CD4-positive, alpha-beta T cell treated with Interleukin-15 for 4 hours (primary cell): ENCODE measurements around the gene CD164.
A peak's percentile ranks its signal among the peaks of the same experiment; 100 is the strongest.

Source experiments
- DNase-seq: peaks from one replicate; pipeline ENCODE4 v3.0.0-alpha.2; 2020; ENCODE audit warnings: low spot score

CD164 gene

DNA sequence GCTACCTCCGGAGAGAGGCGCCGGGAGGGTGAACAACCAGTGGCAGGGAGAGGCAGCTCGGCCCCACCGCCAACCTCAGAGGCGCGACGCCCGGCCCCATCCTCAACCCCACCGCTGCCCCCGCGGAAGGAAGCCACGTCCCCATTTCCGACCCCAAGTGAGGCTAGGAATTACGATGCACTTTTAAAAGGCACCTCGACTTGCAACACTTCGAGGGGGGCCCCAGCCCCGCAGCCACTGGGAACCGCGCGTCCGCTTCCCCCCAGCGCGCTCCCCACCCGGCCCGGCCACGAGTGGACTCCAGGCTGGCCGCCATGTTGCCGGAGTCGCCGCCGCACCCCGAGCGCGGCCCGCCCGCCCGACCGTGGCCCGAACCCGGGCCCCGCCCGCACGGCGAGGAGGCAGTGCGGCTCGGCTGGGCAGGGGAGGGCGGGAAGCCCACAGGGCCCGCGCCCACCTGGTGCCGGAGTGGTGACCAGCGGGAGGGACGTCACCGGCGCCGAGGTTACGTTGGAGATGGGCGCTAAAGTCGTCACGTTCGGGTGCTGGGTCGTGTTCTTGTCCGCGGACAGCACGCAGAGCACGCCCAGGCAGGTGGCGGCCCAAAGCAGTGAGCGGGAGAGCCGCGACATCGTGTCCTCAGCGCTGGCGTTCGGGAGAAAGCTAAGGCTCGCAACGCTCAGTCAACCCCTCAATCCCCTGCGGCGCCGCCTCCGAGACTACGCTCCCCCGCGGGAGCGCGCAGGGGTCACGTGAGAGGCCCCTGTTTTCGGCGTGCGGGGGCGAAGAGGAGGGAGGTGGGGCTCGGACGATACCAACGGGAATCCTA lies at the start of gene CD164:
Gene CD164, minus strand, starts transcription at position 721 of the 829 bp plus-strand sequence. Its CDS starts 89 bp downstream, at position 632.
- peak; percentile 93 for DNase-seq

DNA sequence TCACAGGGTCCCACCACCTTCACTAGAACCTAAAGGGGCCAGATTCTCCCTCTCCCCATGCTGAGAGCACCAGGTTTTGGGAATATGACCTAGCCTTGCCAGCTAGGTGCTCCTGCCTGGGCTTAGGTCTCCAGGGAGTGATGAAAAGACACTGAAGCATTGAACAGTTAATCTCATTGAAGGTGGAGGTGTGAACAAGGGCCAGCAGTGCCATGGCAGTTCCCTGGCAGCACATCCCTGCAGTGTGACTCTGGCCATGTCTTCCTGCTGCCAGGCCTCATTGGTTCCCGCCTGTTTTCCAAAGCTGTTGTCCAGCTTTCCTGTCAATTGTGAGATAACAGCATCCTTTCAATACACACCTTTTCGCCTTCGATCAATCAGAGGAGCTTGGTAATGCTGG lies 47.2 kb upstream of the CD164 start:
- DNase-seq: no peak

DNA sequence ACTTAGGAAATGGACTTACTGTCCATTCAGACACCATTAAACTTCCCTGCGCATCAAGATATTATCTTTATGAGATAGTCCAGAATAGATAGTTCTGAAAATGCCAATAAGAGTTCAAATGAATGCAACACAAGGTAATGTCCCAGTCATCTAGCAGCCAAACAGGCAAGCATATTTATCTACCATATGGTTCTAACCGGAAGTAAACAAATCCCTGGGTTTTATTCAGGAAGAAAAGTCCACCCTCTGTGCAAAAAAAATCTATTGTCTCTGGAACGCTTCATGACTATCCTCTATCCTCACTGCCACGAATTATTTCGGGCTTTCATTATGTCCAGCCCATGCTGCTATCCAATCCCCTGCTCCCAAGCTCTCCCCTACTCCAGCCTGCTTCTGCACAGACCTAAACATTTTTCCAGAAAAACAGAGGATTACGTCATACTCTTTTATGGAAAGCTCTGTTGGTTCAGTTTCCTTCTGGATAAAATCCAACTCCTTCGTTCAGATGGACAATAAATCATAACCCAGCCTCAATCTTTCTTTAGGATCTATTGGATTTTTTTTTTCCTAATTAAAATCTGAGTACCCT lies 46.7 kb upstream of the CD164 start:
- no peak for DNase-seq

DNA sequence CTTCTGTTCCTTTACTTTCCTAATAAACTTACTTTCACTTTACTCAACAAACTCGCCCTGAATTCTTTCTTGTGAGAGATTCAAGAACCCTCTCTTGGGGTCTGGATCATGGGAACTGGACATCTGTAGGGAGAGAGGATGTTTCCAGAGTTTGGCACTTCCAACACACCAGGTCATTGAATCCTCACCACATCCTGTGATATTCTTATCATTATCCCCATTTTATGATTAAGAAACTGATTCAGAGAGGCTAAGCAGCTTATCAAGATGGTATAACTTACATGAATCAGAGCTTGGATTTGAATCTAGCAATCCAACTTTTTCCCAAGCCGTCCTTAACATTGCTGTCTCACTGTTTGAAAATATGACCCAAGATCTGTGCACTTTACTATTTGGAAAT lies 42.7 kb upstream of the CD164 start:
- no peak for DNase-seq

DNA sequence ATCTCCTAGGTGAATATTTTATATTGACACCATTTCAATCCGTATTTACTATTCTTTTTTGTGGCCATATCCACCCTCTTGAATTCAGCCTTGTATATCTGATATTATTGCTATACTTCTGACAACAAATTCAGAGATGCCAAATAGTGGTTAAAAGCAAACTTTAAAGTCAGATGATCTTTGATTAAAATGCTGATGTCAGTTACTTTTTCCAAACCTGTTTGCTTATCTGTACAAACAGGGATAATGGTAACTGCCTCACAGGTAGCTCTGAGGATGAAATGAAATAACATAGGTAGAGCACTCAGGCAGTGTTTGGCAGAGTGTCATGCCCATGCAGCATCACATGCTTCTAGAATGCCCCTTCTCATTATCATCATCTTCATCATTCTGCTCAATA lies 38.9 kb upstream of the CD164 start:
- DNase-seq: no peak

DNA sequence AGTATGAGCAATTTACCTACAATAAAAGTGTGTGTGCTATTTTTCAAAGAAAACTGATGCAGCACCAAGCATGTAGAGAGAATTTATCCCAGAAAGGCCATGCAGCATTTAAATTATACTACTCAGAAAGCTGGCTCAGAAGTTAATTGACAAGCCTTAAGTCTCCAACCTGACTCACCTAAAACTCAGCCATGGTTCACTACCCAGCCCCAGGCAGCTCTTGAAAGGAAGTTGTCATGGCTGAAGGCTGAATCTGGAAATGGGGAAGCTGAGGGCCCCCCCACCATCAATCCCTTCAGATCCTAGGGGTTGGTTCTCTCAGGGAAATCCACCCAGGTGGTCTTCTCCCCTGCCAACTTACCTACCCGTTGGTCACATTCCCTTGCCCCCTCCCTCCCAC lies 38.5 kb upstream of the CD164 start:
- DNase-seq: no peak

DNA sequence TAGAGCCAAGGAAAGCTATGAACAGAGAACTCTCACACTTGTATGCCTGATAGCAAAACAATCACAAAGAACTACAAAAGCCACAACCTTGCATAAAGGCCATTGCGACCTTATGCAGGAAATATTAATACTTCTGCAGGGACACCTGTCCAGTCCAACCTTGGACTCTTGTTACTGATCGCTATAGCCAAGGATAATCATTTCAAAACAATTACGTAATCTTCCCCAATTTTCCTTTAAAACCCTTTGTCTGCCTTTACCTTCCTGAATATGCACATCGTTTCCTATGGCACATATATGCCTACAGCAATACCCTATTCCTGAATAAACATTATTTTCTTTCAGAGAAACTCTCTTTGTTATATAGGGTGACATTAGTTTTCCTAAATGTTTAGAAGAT lies 35.4 kb upstream of the CD164 start:
- no peak for DNase-seq

DNA sequence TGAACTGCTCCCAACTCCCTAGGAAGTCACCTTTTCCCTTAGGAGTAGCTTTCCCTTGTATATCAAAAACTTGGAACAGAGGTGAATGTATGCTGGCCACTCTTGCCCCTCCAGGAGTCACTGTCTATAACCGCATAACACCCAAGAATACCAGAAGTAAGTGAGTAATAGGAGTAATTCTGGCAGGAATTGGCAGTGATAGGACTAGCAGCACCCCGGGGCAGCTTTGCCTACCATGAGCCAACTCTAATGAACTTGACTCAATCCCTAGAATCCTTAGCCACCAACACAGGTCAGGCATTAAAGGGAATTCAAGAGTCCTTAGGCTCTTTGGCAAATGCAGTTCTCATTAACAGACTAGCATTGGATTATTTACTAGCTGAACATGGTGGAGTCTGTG lies 28.8 kb upstream of the CD164 start:
- DNase-seq: no peak

DNA sequence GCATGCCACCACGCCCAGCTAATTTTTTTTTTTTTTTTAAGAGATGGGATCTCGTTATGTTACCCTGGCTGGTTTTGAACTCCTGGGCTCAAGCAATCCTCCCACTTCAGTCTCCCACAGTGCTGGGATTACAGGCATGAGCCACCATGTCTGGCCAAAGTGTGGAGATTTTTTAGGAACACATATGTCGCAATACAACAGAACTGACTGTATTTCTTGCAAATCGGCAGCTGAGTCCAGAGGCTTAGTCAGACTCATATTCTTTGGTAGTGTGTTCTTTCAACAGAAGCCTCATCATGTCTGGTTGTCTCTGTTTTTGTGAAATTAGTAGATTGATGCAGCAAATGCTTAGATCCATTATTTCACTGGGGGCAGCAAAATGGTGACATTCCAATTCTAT lies 23.9 kb upstream of the CD164 start:
- no peak for DNase-seq

DNA sequence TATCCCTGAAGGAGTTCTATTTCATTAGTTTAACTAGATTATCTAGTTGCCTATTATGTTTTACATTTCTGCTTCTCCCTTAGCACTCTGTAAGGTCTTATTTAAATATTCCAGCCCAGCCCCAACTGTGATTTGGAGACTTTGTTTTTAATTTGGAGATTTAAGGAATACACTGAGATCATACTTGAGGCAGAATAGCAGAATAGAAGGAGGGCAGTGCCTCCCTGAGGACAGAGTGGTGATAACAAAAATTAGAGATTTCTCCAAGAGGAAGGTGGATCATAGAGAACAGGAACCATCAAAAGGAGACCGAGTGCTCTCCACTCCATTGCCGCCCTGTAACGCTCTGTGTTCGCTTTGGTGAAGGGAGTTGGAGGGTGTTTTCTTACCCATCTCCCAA lies 14.8 kb upstream of the CD164 start:
- no peak for DNase-seq

DNA sequence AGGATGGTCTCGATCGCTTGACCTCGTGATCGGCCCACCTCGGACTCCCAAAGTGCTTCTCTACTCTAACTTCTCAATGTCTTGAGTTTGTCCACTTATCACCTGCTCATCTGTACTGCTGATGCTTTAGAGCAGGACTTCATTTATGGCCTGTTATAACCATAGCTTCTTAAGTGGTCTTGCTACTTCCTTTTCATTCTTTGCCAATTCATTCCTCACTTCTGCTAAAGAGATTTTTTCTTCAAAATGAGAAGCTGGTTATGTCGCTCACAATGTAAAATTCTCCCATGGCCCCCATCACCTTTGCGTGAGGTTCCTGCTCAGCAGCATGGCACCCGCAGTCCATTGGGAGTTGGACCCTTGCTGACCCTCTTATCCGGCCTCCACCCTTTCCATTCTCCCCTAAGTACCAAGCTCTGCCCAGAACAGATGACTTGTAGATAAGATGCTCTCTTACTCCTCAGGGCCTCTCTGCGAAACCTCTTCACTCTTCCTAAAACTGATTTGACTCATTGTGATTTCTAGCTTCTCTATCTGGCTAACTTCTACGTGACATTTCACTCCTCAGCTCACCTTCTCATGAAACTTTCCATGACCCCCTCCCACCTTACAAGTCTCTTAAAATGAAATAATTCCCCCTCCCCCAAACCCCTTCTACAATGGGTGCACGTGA lies 13.9 kb upstream of the CD164 start:
- no peak for DNase-seq

DNA sequence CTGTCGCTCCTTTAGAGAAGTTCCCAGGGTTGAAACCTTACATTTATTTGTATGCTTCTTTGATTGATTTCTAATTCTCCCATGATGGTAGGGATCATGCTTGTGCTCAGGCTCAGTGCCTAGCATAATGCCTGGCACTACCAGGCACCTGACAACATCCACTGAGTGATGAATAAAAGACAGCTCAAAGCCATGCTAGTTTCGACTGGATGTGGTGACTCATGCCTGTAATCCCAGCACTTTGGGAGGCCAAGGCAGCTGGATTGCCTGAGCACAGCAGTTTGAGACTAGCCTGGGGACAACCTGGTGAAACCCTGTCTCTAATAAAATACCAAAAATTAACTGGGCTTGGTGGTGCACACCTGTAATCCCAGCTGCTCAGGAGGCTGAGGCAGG lies 11.6 kb upstream of the CD164 start:
- no peak for DNase-seq

DNA sequence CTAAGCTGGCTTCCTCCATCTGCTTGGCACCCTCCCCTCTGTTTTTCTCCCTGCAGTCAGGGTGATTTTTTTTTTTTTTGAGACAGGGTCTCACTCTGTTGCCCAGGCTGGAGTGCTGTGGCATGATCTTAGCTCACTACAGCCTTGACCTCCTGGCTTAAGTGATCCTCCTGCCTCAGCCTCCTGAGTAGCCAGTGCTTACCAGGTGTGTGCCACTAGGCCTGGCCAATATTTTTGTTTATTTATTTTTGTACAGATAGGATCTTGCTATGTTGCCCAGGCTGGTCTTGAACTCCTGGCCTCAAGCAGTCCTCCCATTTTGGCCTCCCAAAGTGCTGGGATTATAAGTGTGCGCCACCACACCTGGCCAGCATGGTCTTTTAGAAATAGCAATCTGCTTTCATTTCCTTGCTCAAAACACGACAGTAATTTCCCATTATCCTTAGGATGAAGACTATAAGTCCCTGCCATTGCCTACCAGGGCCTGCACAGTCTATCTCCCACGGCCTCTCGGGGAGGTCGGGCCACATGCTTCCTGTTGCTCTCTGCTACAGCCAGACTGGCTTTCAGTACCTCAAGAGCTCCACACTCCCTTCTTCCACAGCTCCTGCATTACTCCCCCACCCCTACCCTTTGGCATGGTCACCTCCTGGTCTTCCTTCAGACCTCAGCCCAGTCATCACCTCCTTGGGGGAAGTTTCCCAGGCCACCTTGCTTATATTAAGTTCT lies 11.1 kb upstream of the CD164 start:
- no peak for DNase-seq

DNA sequence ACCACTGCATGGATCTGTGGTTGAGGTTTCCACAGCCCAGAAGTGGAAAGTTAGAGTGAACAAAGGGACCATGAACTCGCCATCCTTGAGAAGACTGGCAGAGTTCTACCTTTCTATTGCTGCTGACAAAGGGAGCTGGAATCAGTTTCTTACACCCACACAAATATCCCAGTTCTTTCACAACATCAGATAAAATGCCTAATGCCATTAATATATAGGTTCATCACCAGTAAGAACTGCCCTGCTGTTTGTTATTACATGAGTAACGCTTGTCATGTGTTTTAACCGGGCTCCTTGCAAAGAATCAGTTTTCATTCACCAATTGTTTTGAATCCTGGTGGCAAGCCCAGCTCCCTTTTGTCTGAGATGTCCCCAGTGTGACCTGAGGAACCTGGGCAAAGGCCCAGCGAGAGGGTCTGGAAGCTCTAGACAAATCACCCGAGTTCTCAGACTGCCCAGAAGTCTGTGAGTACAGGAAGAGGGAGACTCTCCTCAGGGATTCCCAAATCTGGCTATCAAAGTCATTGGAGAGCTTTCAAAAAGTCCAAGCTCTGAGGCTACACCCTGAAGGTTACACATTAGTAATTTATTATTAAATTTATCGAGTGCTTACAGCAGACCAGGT lies 7.5 kb upstream of the CD164 start:
- DNase-seq: no peak

DNA sequence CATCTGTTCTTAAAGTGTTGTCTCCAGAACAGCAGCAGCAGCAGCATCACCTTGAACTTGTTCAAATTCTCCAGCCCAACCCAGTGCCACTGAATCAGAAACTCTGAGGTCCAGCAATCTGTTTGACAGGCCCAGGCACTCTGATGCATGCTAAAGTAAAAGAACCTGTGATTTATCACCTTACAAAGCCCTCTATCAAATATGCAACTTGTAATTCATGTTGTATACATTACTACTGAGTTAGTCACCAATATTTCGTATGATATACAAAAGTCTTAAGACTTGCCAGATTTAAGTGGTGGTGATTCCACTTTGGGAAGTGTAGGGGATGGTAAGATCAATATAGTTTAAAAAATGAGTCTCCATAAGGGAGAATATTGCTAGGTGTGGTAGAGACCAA lies 6.0 kb upstream of the CD164 start:
- no peak for DNase-seq

DNA sequence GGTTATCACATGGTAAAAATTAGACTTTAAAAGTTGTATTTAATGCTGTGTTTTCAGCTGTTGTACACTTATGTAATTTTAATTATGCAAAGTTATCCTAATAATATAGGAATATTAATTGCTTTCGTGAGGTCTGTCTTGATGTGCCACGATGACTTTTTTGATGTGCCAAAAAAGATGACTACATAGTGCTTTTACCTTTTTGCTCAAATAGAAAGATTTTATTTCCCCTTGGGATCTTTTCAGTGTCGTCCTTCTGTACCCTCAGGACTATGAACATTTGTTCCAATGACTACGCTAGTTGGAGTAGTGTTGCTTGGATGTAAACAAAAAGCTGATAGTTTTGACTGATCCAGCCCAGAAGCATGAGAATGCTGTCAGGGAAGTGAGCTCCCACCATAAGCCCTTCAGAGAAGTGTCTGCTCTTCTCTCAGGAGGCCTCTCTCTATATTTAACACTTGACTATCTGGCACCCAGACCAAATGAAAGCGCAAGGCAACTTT lies 1.2 kb upstream of the CD164 start:
- DNase-seq: no peak

DNA sequence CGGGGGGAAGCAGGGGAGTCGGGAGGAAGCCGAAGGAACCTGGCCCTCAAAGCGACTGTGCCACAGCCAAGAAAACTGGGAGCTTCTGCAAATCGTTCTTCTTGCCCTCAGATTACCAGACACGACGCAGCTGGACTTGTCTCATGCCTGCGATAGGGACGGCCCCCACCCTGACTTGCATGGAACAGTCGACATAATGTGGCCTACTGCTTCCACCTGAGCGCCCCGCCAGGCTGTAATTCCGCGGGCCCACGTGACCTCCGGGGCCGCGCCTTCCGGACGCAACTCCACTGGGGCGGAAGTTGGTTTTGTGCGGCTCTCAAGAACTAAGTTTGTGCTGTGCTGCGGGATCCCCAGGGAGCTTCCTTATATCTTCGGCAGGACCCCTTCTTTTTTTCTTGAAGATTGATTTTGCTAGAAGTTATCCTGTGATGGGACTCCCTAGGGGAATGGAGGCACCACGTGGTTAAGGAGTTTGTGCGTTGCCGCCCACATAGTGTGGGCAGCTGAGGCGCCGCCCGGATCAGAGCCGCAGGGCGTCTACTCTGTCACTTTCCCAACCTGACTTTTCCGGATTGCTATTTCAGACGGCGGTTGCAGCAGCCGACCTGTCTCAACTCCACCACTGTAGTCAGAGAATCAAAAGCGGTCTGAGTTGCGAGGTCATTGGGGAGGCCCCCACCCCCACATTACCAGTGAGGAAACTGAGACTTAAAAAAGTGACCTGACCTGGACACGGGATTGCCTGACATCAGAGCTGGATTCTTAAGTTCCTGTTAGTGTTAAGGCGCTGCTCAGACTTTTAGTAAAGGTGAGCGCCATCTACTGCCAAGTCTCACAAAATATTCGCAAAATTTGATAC lies 540 bp upstream of the CD164 start:
- DNase-seq: peak; percentile 90

DNA sequence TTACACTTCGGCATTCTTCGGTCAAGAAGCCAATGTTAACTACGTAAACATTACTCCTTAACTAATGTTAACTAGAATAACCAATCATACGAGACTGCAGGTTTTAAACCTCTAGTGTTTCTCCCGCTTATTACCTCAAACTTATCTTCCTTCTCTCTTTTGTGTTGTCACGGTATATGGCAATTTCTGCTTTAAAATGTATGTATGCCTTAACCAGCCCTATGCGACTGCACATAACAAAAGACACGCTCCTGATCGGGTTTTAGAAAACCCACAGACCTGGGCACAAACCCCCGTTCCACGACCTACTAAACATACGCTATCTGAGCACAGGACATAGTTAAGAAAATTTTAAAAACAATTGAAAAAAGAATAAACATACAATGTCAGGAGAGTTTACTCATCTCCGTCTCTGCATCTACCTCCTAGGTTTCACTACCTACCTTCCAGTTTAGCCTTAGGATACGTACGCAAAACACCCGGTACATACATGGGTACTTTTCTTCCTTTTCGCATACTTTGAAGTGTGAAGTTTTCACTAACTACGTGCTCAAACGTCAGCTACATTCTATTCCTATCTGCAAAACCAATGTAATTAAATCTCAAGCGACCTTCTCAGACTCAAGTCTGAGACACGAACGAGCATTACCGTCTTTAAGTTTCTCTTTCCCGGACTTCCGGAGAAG lies 1.1 kb downstream of the CD164 start:
- peak; percentile 3 for DNase-seq

DNA sequence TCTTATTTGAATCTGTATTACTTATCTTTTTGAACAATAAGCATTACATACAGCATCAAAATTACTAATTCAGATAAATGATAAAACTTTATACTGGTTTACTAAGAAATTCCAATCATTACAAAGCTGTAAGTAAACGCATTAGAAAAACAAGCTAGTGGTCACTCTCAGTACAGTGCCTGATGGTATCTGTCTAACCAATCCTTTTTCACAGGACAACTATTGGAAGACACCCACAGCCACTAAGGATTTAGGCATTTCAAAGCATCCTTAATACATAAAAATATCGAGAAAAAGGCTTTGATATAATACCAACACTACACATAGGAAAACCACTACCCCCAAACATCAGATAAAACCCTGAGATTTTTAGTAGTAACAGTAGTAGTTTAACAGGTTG lies 2.6 kb downstream of the CD164 start:
- DNase-seq: no peak

DNA sequence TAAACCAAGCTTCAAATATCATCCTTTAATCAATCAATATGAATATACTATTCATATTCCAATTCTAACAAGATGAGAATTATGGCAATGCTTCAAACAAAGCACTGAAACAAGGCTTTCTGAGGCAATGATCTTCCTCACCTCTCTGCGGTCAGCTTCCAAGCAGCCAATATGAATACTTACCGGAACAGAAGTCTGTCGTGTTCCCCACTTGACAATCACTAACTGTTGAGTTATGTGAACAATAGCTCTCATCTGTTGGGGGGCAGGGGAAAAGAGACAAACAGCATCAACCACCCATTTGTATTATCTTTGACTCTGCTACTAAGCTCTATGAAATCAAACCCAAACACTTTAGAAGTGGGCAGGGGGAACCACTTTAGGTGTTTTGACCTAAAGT lies 4.5 kb downstream of the CD164 start:
- no peak for DNase-seq
